Neuronal stem cell (in vitro differentiated cells): ENCODE data around the gene PIM2.
"Not testable (repeated sequence)": the region's sequence is repeated elsewhere in the genome, so short reads cannot be mapped to it uniquely, and the experiment has no call there.

ENCODE experiments used
- DNase-seq: peaks from one replicate; pipeline ENCODE4 v3.0.0-alpha.2; 2013; ENCODE audit warnings: low spot score
- H2AFZ ChIP-seq: one replicate; pipeline ENCODE4 v1.6.1; 2013; ENCODE audit warnings: mild to moderate bottlenecking, low read length, inconsistent platforms
- H2AK5ac ChIP-seq: 2 replicates; pipeline ENCODE4 v1.6.1; 2013; ENCODE audit warnings: low read depth, mild to moderate bottlenecking, inconsistent platforms, low read length, moderate library complexity, mixed read lengths
- H2BK120ac ChIP-seq: 2 replicates; pipeline ENCODE4 v1.6.1; 2013; ENCODE audit warnings: low read depth, mild to moderate bottlenecking, inconsistent platforms, low read length, moderate library complexity, mixed read lengths
- H2BK12ac ChIP-seq: one replicate; pipeline ENCODE4 v1.6.1; 2013; ENCODE audit warnings: low read length, inconsistent platforms
- H2BK15ac ChIP-seq: 2 replicates; pipeline ENCODE4 v1.6.1; 2013; ENCODE audit warnings: mild to moderate bottlenecking, low read length, inconsistent platforms, mixed read lengths
- H2BK5ac ChIP-seq: one replicate; pipeline ENCODE4 v1.6.1; 2013; ENCODE audit warnings: inconsistent platforms, mild to moderate bottlenecking, low read length, moderate library complexity
- H3K14ac ChIP-seq: one replicate; pipeline ENCODE4 v1.6.1; 2013; ENCODE audit warnings: low read length, inconsistent platforms
- H3K18ac ChIP-seq: 2 replicates; pipeline ENCODE4 v1.6.1; 2013; ENCODE audit warnings: low read length, inconsistent platforms
- H3K23ac ChIP-seq: 2 replicates; pipeline ENCODE4 v1.6.1; 2013; ENCODE audit warnings: low read depth, mild to moderate bottlenecking, mixed read lengths, low read length, inconsistent platforms; ENCODE audit not compliant: poor library complexity
- H3K27ac ChIP-seq: replicated peaks from 3 replicates; pipeline ENCODE4 v1.5.1; 2013; ENCODE audit warnings: low read length, inconsistent platforms
- H3K27me3 ChIP-seq, 3 experiments: 2 replicates each; pipeline ENCODE4 v1.6.1; 2013; ENCODE audit warnings: low read length in 3 of 3, mild to moderate bottlenecking in 2 of 3, inconsistent platforms in 1 of 3, low read depth in 1 of 3, mixed read lengths in 1 of 3, moderate library complexity in 1 of 3; ENCODE audit not compliant: control insufficient read depth in 3 of 3, insufficient read depth in 3 of 3
- H3K36me3 ChIP-seq, 2 donors: replicated peaks in 1 of 2; 2 replicates each; pipeline ENCODE4 v1.6.1; 2013; ENCODE audit warnings: low read length in 2 of 2; ENCODE audit not compliant: control insufficient read depth in 2 of 2, insufficient read depth in 2 of 2
- H3K4ac ChIP-seq: 2 replicates; pipeline ENCODE4 v1.6.1; 2013; ENCODE audit warnings: inconsistent platforms, mild to moderate bottlenecking, low read length, moderate library complexity
- H3K4me1 ChIP-seq, 2 donors: 1 replicate in 1 of 2; 2 replicates in 1 of 2; pipeline ENCODE4 v1.6.1; 2013; ENCODE audit warnings: low read length in 2 of 2, low read depth in 1 of 2; ENCODE audit not compliant: control insufficient read depth in 2 of 2, insufficient read depth in 1 of 2
- H3K4me2 ChIP-seq: one replicate; pipeline ENCODE4 v1.6.1; 2013; ENCODE audit warnings: mild to moderate bottlenecking, low read length, inconsistent platforms; ENCODE audit not compliant: insufficient read depth, poor library complexity, severe bottlenecking
- H3K4me3 ChIP-seq, 2 donors: 2 replicates each; pipeline ENCODE4 v1.5.1; 2013; ENCODE audit warnings: low read length in 2 of 2, mild to moderate bottlenecking in 2 of 2, inconsistent platforms in 1 of 2, moderate library complexity in 1 of 2
- H3K79me1 ChIP-seq: one replicate; pipeline ENCODE4 v1.6.1; 2013; ENCODE audit warnings: low read depth, mild to moderate bottlenecking, inconsistent platforms, low read length, moderate library complexity
- H3K9ac ChIP-seq: one replicate; pipeline ENCODE4 v1.6.1; 2013; ENCODE audit warnings: mild to moderate bottlenecking, low read depth, low read length, inconsistent platforms; ENCODE audit not compliant: poor library complexity
- H3K9me3 ChIP-seq, 2 donors: replicated peaks in 1 of 2; 2 replicates each; pipeline versions ENCODE3 to v1.6.1; 2013; ENCODE audit warnings: low read length in 2 of 2, mild to moderate bottlenecking in 2 of 2, inconsistent platforms in 1 of 2, low read depth in 1 of 2, mixed read lengths in 1 of 2, moderate library complexity in 1 of 2; ENCODE audit not compliant: control insufficient read depth in 2 of 2, insufficient read depth in 1 of 2
- H4K8ac ChIP-seq: one replicate; pipeline ENCODE4 v1.6.1; 2013; ENCODE audit warnings: low read depth, mild to moderate bottlenecking, inconsistent platforms, low read length, moderate library complexity
- H4K91ac ChIP-seq: one replicate; pipeline ENCODE4 v1.6.1; 2013; ENCODE audit warnings: low read length, low read depth, mild to moderate bottlenecking, inconsistent platforms; ENCODE audit not compliant: poor library complexity
- WGBS, 2 donors: extraction: QIAGEN DNeasy Blood & Tissue Kit; methylation state at CpG; one replicate each; pipeline ENCODE4 v1.1.7; 2013; ENCODE audit warnings: missing lambda C conversion rate in 2 of 2, mixed read lengths in 1 of 2; ENCODE audit not compliant: insufficient read length in 2 of 2, insufficient replicate concordance in 1 of 2; ENCODE audit errors: extremely low coverage in 2 of 2; 5-methylcytosine and 5-hydroxymethylcytosine counted together

Gene PIM2

GRCh38 chrX:48883729-48884128 is 35.1 kb downstream of the PIM2 start:
- H2AFZ ChIP-seq = no peak overlapping the region
- no peaks in the 10 kb centered on the region for H3K27me3 ChIP-seq
- H2BK120ac ChIP-seq = no peak overlapping the region
- no peak overlapping the region for H3K23ac ChIP-seq
- peaks cover 0 to 2% of the 10 kb centered on the region in 2 donors for H3K36me3 ChIP-seq
- no peak for DNase-seq
- H2AK5ac ChIP-seq = no peak overlapping the region
- H2BK15ac ChIP-seq = no peak overlapping the region
- H2BK12ac ChIP-seq = no peak overlapping the region
- no CpG with 5 or more reads among the region's 10 CpGs for WGBS, 2 donors
- no peak overlapping the region for H3K18ac ChIP-seq
- no peaks in the 10 kb centered on the region for H3K4me1 ChIP-seq
- H3K4me2 ChIP-seq = no peak overlapping the region
- no peak overlapping the region for H4K8ac ChIP-seq
- H3K4me3 ChIP-seq = no peak overlapping the region
- H4K91ac ChIP-seq = no peak overlapping the region
- H3K4ac ChIP-seq = no peak overlapping the region
- H3K79me1 ChIP-seq = no peaks in the 10 kb centered on the region
- H3K9ac ChIP-seq = no peak overlapping the region
- H3K9me3 ChIP-seq = no peaks in the 10 kb centered on the region
- no peak overlapping the region for H3K27ac ChIP-seq
- no peak overlapping the region for H3K14ac ChIP-seq
- H2BK5ac ChIP-seq = no peak overlapping the region

- not testable (repeated sequence) for H3K4me1 ChIP-seq, H3K4me2 ChIP-seq, H3K23ac ChIP-seq, H2AK5ac ChIP-seq, H2BK120ac ChIP-seq, H4K8ac ChIP-seq, H3K14ac ChIP-seq, DNase-seq, H3K36me3 ChIP-seq, H3K18ac ChIP-seq, H3K27me3 ChIP-seq, H2BK12ac ChIP-seq, H3K4ac ChIP-seq, H3K79me1 ChIP-seq, H2BK15ac ChIP-seq, H4K91ac ChIP-seq, H3K4me3 ChIP-seq, H2AFZ ChIP-seq, H3K9me3 ChIP-seq, H3K27ac ChIP-seq, H3K9ac ChIP-seq, H2BK5ac ChIP-seq
- WGBS, 2 donors = no CpG with 5 or more reads among the region's 4 CpGs
Observed at GRCh38 chrX:48876944-48877343, 41.9 kb downstream of the PIM2 start.

- H2AFZ ChIP-seq, H3K79me1 ChIP-seq, H3K4me3 ChIP-seq, H2BK12ac ChIP-seq, H3K18ac ChIP-seq, H3K4ac ChIP-seq, H3K27ac ChIP-seq, H2AK5ac ChIP-seq, H3K36me3 ChIP-seq, H3K23ac ChIP-seq, H2BK5ac ChIP-seq, H2BK15ac ChIP-seq, H4K8ac ChIP-seq, H2BK120ac ChIP-seq, DNase-seq, H3K9me3 ChIP-seq, H3K14ac ChIP-seq, H3K4me2 ChIP-seq, H3K4me1 ChIP-seq, H4K91ac ChIP-seq, H3K9ac ChIP-seq, H3K27me3 ChIP-seq: not testable (repeated sequence)
- no CpG with 5 or more reads among the region's 2 CpGs for WGBS, 2 donors
Observed at GRCh38 chrX:48872017-48872416, 46.8 kb downstream of the PIM2 start.

GRCh38 chrX:48864210-48864609 is 54.6 kb downstream of the PIM2 start:
- H3K36me3 ChIP-seq = no peaks in the 10 kb centered on the region
- WGBS, 2 donors = no CpG with 5 or more reads among the region's 4 CpGs
- H3K18ac ChIP-seq = no peak overlapping the region
- no peaks in the 10 kb centered on the region for H3K79me1 ChIP-seq
- no peak for DNase-seq
- no peak overlapping the region for H2BK12ac ChIP-seq
- H3K4me2 ChIP-seq = no peak overlapping the region
- no peak overlapping the region for H3K14ac ChIP-seq
- H2AK5ac ChIP-seq = no peak overlapping the region
- H3K4me3 ChIP-seq = no peak overlapping the region
- no peak overlapping the region for H3K9ac ChIP-seq
- H2AFZ ChIP-seq = no peak overlapping the region
- H4K91ac ChIP-seq = no peak overlapping the region
- no peak overlapping the region for H4K8ac ChIP-seq
- no peak overlapping the region for H2BK120ac ChIP-seq
- H2BK15ac ChIP-seq = no peak overlapping the region
- no peak overlapping the region for H3K4ac ChIP-seq
- H3K23ac ChIP-seq = no peak overlapping the region
- H3K27me3 ChIP-seq = no peaks in the 10 kb centered on the region
- H3K4me1 ChIP-seq = no peaks in the 10 kb centered on the region
- no peaks in the 10 kb centered on the region for H3K9me3 ChIP-seq
- no peak overlapping the region for H3K27ac ChIP-seq
- no peak overlapping the region for H2BK5ac ChIP-seq
